ENCODE data around the gene EXOC4. TPM values are rescaled to one million over a fixed set of nuclear protein-coding genes. Genes with fewer than 3 reads are reported as not detected.
A peak's percentile ranks its signal among the peaks of the same experiment; 100 is the strongest.

The EXOC4 gene
- total and polyA plus RNA-seq, 9 donors, result 26.8 to 80.5 (median 70.7) TPM

DNA sequence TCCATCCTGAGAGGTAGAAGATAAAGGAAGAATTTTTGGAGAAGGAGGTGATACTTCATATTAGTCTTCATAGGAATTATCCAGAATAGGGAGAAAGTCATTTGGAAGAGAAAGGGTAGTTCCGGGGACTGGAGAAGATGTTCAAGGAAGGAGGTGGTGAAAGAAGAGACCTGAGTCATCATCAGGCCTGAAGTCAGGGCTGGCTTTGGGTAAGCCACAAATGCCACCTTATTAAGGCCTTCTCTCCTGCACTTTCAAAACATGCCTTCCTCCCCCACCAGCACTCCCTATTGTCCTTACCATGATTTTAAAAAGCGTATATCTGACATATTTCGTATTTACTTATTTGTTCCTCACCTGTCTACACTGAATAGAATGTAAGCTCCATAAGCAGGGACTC is 762.1 kb downstream of the EXOC4 start:
- H3K4me1 ChIP-seq (ENCODE audit: insufficient read depth), result no peaks in the 10 kb centered on the region
- no peak for DNase-seq
- H3K9me3 ChIP-seq, result no peaks in the 10 kb centered on the region
- no peak for TF ChIP-seq POLR2A (IDR thresholded peaks at IDR 0.05)
- TF ChIP-seq EP300 (IDR thresholded peaks at IDR 0.05), result no peak
- TF ChIP-seq, protein P1, sequence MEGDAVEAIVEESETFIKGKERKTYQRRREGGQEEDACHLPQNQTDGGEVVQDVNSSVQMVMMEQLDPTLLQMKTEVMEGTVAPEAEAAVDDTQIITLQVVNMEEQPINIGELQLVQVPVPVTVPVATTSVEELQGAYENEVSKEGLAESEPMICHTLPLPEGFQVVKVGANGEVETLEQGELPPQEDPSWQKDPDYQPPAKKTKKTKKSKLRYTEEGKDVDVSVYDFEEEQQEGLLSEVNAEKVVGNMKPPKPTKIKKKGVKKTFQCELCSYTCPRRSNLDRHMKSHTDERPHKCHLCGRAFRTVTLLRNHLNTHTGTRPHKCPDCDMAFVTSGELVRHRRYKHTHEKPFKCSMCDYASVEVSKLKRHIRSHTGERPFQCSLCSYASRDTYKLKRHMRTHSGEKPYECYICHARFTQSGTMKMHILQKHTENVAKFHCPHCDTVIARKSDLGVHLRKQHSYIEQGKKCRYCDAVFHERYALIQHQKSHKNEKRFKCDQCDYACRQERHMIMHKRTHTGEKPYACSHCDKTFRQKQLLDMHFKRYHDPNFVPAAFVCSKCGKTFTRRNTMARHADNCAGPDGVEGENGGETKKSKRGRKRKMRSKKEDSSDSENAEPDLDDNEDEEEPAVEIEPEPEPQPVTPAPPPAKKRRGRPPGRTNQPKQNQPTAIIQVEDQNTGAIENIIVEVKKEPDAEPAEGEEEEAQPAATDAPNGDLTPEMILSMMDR (IDR thresholded peaks at IDR 0.05), result no peak
- no peaks in the 10 kb centered on the region for H3K27me3 ChIP-seq
- no peaks in the 10 kb centered on the region for H3K36me3 ChIP-seq
- 92 to 99% (median 93%) methylated on average over 3 of the region's 3 CpGs for WGBS, 3 donors
- no peak overlapping the region for H3K27ac ChIP-seq
- no peak overlapping the region for H3K4me3 ChIP-seq
- intact Hi-C loops (cut with DNase I), result loop anchor here in 1 of 4 donors (10.0 kb wide), 1 partner anchor 1430 kb away; no protein-coding TSS in a partner anchor

DNA sequence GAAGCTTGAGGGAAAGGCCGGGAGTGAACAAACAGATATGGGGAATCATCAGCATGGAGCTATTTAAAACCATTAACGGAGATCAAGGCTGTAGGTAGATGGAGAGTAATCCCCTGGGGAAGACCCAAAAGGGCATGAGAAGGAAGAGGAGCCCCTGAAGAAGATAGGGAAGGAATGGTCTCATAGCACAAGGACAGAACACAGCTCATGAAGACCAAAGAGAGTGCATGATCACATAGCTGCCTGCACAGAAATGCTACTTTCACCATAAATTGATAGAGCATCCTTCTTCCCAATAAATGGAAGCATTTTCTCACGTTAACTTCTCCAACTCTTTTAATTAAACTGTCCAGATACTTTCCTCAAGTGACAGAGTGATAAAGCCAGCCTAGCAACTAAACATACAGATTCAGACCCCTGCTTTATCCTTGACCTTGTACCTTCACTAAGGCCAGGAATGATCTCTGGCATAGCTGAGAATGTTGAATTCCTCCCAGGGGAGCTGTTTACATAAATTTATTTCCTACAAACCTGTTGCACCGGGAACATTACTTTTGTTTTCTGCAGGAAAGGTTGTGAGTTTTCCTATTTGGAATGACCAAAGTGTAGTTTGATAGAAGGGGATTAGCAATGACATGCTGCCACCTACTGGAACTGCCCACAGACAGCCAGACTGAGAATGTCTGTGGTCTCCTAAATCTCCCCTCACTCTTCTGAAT is 763.5 kb downstream of the EXOC4 start:
- Histone ChIP-seq H3K4me3 (no peak overlapping the region), H3K9me3 (no peaks in the 10 kb centered on the region), H3K27me3 (no peaks in the 10 kb centered on the region), H3K36me3 (no peaks in the 10 kb centered on the region), H3K27ac (no peak overlapping the region), H3K4me1 (ENCODE audit: insufficient read depth) (no peaks in the 10 kb centered on the region)
- DNase-seq, result peak in 4 of 5 donors; percentile 10 to 24 (median 18)
- 46 to 48% (median 46%) methylated on average over 4 of the region's 4 CpGs for WGBS, 3 donors
- intact Hi-C loops (cut with DNase I), result loop anchor here in 1 of 4 donors (10.0 kb wide), 1 partner anchor 1432 kb away; no protein-coding TSS in a partner anchor
- TF ChIP-seq, protein P1 (IDR thresholded peaks at IDR 0.05), result peak in 1 of 3 donors; percentile 13
- TF ChIP-seq POLR2A (IDR thresholded peaks at IDR 0.05), result no peak

DNA sequence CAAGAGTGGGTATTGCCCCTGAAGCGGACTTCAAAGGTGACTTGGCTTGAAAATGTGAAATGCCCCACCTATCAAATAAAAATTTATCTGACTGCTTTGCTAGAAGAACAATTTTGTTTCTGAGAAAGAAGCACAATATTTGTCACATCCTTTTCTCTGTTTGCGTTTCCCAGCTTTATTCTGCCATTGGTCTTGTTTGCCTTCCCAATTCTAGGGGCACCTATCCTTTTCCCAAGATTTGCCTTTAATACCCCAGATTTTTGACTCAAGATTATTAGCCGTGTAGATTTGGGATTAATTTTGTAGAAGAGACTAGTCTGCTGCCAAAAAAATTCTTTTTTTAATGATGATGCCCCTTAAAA is 764.0 kb downstream of the EXOC4 start:
- Histone ChIP-seq H3K27me3 (no peaks in the 10 kb centered on the region), H3K9me3 (no peaks in the 10 kb centered on the region), H3K4me3 (no peak overlapping the region), H3K36me3 (no peaks in the 10 kb centered on the region), H3K4me1 (ENCODE audit: insufficient read depth) (no peaks in the 10 kb centered on the region), H3K27ac (no peak overlapping the region)
- intact Hi-C loops (cut with DNase I), result loop anchor here in 1 of 4 donors (10.0 kb wide), 1 partner anchor 1432 kb away; no protein-coding TSS in a partner anchor
- DNase-seq, result no peak
- WGBS, 3 donors, result 73 to 83% (median 81%) methylated on average over 3 of the region's 3 CpGs
- TF ChIP-seq POLR2A (IDR thresholded peaks at IDR 0.05) (no peak), EP300 (IDR thresholded peaks at IDR 0.05) (no peak)
- TF ChIP-seq, protein P1 (IDR thresholded peaks at IDR 0.05), result peak in 1 of 3 donors; percentile 2

DNA sequence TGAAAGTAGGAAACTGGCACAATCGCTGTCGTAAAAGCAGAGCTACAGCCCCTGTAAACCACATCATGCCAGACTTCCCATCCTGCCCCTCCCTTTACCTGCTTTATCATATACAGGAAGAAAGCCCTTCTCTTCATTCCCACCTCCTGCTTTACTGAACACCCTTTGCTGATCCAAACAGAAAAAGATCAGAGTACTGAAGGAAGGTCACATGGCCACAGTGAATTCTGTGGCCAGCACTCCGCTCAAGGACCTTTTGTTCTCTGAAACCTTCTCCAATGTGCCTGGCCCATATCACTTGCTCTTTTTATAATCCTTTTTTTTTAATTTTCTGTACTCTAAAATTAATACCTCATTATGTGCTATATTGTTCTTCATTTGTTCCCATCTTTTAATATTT is 765.4 kb downstream of the EXOC4 start:
- 92 to 96% (median 96%) methylated on average over 3 of the region's 3 CpGs for WGBS, 3 donors
- H3K27me3 ChIP-seq, result no peaks in the 10 kb centered on the region

More for the DNA sequence above, 765.4 kb downstream of the EXOC4 start:
- intact Hi-C loops (cut with DNase I), result loop anchor here in 1 of 4 donors (10.0 kb wide), 1 partner anchor 1434 kb away; no protein-coding TSS in a partner anchor
- Histone ChIP-seq H3K27ac (no peak overlapping the region), H3K9me3 (no peaks in the 10 kb centered on the region), H3K36me3 (no peaks in the 10 kb centered on the region), H3K4me1 (ENCODE audit: insufficient read depth) (no peaks in the 10 kb centered on the region), H3K4me3 (no peak overlapping the region)
- TF ChIP-seq, protein P1 (IDR thresholded peaks at IDR 0.05), result no peak
- no peak for TF ChIP-seq POLR2A (IDR thresholded peaks at IDR 0.05)
- no peak for TF ChIP-seq EP300 (IDR thresholded peaks at IDR 0.05)
- DNase-seq, result no peak

Measured in ovary (tissue), 9 donors.